T1000 (cell line): ENCODE results near the gene HARS1.
A peak's percentile ranks its signal among the peaks of the same experiment; 100 is the strongest.
"Not testable (repeated sequence)": the region's sequence is repeated elsewhere in the genome, so short reads cannot be mapped to it uniquely, and the experiment has no call there.

Experiments
- DNase-seq: peaks from one replicate; lab custom pipeline; 2025; ENCODE audit warnings: mixed read lengths; lab: John Stamatoyannopoulos, UW

HARS1 gene

GRCh38 chr5:140633501-140633900 is 57.7 kb downstream of the HARS1 start:
- DNase-seq, result no peak

- peak; percentile 58 for DNase-seq
These were observed 58.1 kb downstream of the HARS1 start, which contains the start of gene CD14 for GRCh38 chr5:140633021-140633471. Gene CD14, minus strand, starts transcription at chr5:140633175. Its CDS starts 104 bp downstream, at chr5:140633071.

- DNase-seq, result peak; percentile 38
These were observed 58.7 kb downstream of the HARS1 start for GRCh38 chr5:140632366-140633020.

- no peak for DNase-seq
These were observed 59.3 kb downstream of the HARS1 start for GRCh38 chr5:140631831-140632365.

GRCh38 chr5:140631036-140631417 is 60.1 kb downstream of the HARS1 start:
- no peak for DNase-seq

- peak; percentile 39 for DNase-seq
These were observed 60.7 kb downstream of the HARS1 start for GRCh38 chr5:140630292-140631035.

GRCh38 chr5:140628711-140629110 is 62.5 kb downstream of the HARS1 start:
- no peak for DNase-seq

- no peak for DNase-seq
These were observed 63.2 kb downstream of the HARS1 start for GRCh38 chr5:140627972-140628371.

GRCh38 chr5:140624886-140625285 is 66.3 kb downstream of the HARS1 start:
- DNase-seq, result not testable (repeated sequence)
